Endodermal cell (in vitro differentiated cells): Measurements from ENCODE around the gene TMC8. TPM values are rescaled to one million over a fixed set of nuclear protein-coding genes. Genes with fewer than 3 reads are reported as not detected.

Experiments
- DNase-seq: peaks from one replicate; pipeline ENCODE4 v3.0.0-alpha.2; 2017
- H3K27ac ChIP-seq: 2 replicates; pipeline ENCODE4 v1.5.1; 2013; ENCODE audit warnings: mild to moderate bottlenecking, low read depth, low read length, moderate library complexity
- H3K27me3 ChIP-seq: 2 replicates; pipeline ENCODE4 v1.6.1; 2013; ENCODE audit warnings: mild to moderate bottlenecking, low read length, moderate library complexity; ENCODE audit not compliant: insufficient read depth, control insufficient read depth, poor library complexity, severe bottlenecking
- H3K36me3 ChIP-seq: 2 replicates; pipeline ENCODE4 v1.7.0; 2013; ENCODE audit warnings: mild to moderate bottlenecking, low read length, moderate library complexity; ENCODE audit not compliant: control insufficient read depth, insufficient read depth
- H3K4me1 ChIP-seq: one replicate; pipeline ENCODE4 v1.7.0; 2013; ENCODE audit warnings: low read length; ENCODE audit not compliant: control insufficient read depth, insufficient read depth
- H3K4me3 ChIP-seq: 2 replicates; pipeline ENCODE4 v1.5.1; 2013; ENCODE audit warnings: mild to moderate bottlenecking, low read length, moderate library complexity
- H3K9ac ChIP-seq: 2 replicates; pipeline ENCODE4 v1.6.1; 2013; ENCODE audit warnings: mild to moderate bottlenecking, low read length, moderate library complexity; ENCODE audit not compliant: poor library complexity, severe bottlenecking; ENCODE audit errors: extremely low read depth
- H3K9me3 ChIP-seq: 2 replicates; pipeline ENCODE4 v1.6.1; 2013; ENCODE audit warnings: mild to moderate bottlenecking, low read length, moderate library complexity; ENCODE audit not compliant: control insufficient read depth
- H3K27ac Mint-ChIP-seq: 2 replicates; pipeline ENCODE4 v1.8.0; 2020; ENCODE audit warnings: mixed read lengths
- H3K27me3 Mint-ChIP-seq: 2 replicates; pipeline ENCODE4 v1.8.0; 2021; ENCODE audit warnings: mild to moderate bottlenecking, mixed read lengths; ENCODE audit not compliant: insufficient read depth
- H3K36me3 Mint-ChIP-seq: 2 replicates; pipeline ENCODE4 v1.8.0; 2020; ENCODE audit warnings: low read depth, mixed read lengths
- H3K4me1 Mint-ChIP-seq: 2 replicates; pipeline ENCODE4 v1.8.0; 2020; ENCODE audit warnings: mixed read lengths
- H3K4me3 Mint-ChIP-seq: 2 replicates; pipeline ENCODE4 v1.8.0; 2020; ENCODE audit warnings: mild to moderate bottlenecking, moderate library complexity, mixed read lengths
- H3K9me3 Mint-ChIP-seq: 2 replicates; pipeline ENCODE4 v1.8.0; 2020; ENCODE audit warnings: mild to moderate bottlenecking, mixed read lengths
- CTCF ChIP-seq: fragments of 200-600 bp; sonication (generic); conservative IDR thresholded peaks from 2 replicates; pipeline ENCODE4 v1.5.0; 2021; ENCODE audit warnings: antibody characterized with exemption, mild to moderate bottlenecking
- WGBS, 2 experiments: methylation state at CpG; one replicate each; pipeline versions ENCODE4 v1.1.5 to v1.1.7; 2013; ENCODE audit warnings: missing lambda C conversion rate in 2 of 2, mixed read lengths in 1 of 2; ENCODE audit not compliant: insufficient coverage in 1 of 2, insufficient read length in 1 of 2; 5-methylcytosine and 5-hydroxymethylcytosine counted together
- total RNA-seq, 2 donors: library from RNA; stranded (reverse); fragmentation: NEBNext Ultra II Directional in 1 of 2; extraction: Animal tissue kit (Norgen Biotek cat#: 25700) in 1 of 2; gene quantifications; 2 replicates in 1 of 2; 3 replicates in 1 of 2; pipeline ENCODE4 v1.2.1, GENCODE V29; 2021

The TMC8 gene
- total RNA-seq, 2 donors from 2014 or later: 0.90 to 3.0 TPM

- Histone ChIP-seq H3K4me1 (peaks cover 4% of the 10 kb centered on the region), H3K9ac (no peak overlapping the region), H3K4me3 (no peak overlapping the region), H3K27ac (no peak overlapping the region), H3K9me3 (no peaks in the 10 kb centered on the region), H3K36me3 (peaks cover 38% of the 10 kb centered on the region), H3K27me3 (no peaks in the 10 kb centered on the region)
- Mint-ChIP-seq H3K27ac (peak overlapping the region; percentile 55), H3K36me3 (peaks cover 19% of the 10 kb centered on the region), H3K9me3 (no peaks in the 10 kb centered on the region), H3K27me3 (no peaks in the 10 kb centered on the region), H3K4me1 (peaks cover 20% of the 10 kb centered on the region), H3K4me3 (no peak overlapping the region)
- peak; percentile 85 for DNase-seq
- TF ChIP-seq CTCF: no peak
- WGBS, 2 experiments: 56 to 74% methylated on average over 13 to 19 of the region's 19 CpGs
Measured at GRCh38 chr17:78172249-78173051, 41.9 kb downstream of the TMC8 start.

GRCh38 chr17:78173097-78173715 lies 42.6 kb downstream of the TMC8 start:
- no peaks in the 10 kb centered on the region for H3K9me3 Mint-ChIP-seq
- peaks cover 20% of the 10 kb centered on the region for H3K4me1 Mint-ChIP-seq
- no peak overlapping the region for H3K4me3 Mint-ChIP-seq
- Histone ChIP-seq H3K9me3 (no peaks in the 10 kb centered on the region), H3K27ac (no peak overlapping the region), H3K36me3 (peaks cover 41% of the 10 kb centered on the region), H3K9ac (no peak overlapping the region), H3K4me1 (peaks cover 4% of the 10 kb centered on the region), H3K4me3 (no peak overlapping the region), H3K27me3 (no peaks in the 10 kb centered on the region)
- no peak for TF ChIP-seq CTCF
- no peak for DNase-seq
- peak overlapping the region; percentile 55 for H3K27ac Mint-ChIP-seq
- 90 to 91% methylated on average over 9 to 11 of the region's 11 CpGs for WGBS, 2 experiments
- H3K27me3 Mint-ChIP-seq: no peaks in the 10 kb centered on the region
- peaks cover 22% of the 10 kb centered on the region for H3K36me3 Mint-ChIP-seq

- Histone ChIP-seq H3K9me3 (no peaks in the 10 kb centered on the region), H3K4me3 (no peak overlapping the region), H3K36me3 (peaks cover 53% of the 10 kb centered on the region), H3K9ac (no peak overlapping the region), H3K4me1 (peaks cover 4% of the 10 kb centered on the region), H3K27me3 (no peaks in the 10 kb centered on the region), H3K27ac (no peak overlapping the region)
- Mint-ChIP-seq H3K4me3 (no peak overlapping the region), H3K36me3 (peaks cover 34% of the 10 kb centered on the region), H3K9me3 (no peaks in the 10 kb centered on the region), H3K27ac (no peak overlapping the region), H3K27me3 (no peaks in the 10 kb centered on the region), H3K4me1 (peaks cover 20% of the 10 kb centered on the region)
- no peak for TF ChIP-seq CTCF
- 95 to 98% methylated on average over 11 to 15 of the region's 15 CpGs for WGBS, 2 experiments
- no peak for DNase-seq
Measured at GRCh38 chr17:78174346-78174869, 43.8 kb downstream of the TMC8 start.
